GM04504 (cell line): Measurements from ENCODE around the gene CKB.

Experiments used
- DNase-seq: peaks from one replicate; pipeline ENCODE4 v3.0.0-alpha.2; 2012; ENCODE audit warnings: low read depth

CKB gene

GRCh38 chr14:103549361-103550311, 27.0 kb upstream of the CKB start:
- DNase-seq: no peak

GRCh38 chr14:103548463-103549351, 26.1 kb upstream of the CKB start:
- no peak for DNase-seq

- no peak for DNase-seq
Observed at GRCh38 chr14:103547941-103548462, 25.4 kb upstream of the CKB start.

DNA sequence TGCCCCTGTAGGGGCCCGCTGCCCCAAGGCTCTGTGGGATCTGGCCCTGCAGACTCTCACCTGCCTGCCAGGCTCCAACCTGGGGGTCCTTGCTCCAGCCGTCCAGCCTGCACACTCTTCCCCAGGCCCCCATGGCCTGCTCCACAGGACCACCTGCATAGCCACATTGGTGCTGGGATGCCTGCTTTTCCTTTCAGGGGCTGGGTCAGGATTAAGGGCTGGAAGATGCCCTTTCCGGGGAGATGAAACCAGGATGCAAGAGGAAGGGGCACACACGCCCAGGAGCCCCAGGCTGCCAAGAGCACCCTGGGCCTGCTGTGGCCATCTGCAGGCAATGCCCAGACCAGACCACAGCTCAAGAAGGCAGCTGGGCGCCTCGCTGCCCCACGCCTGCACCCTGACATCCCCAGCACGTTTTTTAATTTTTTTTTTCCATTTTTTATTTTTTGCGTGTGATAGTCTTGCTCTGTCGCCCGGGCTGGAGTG, 24.9 kb upstream of the CKB start:
- no peak for DNase-seq

DNA sequence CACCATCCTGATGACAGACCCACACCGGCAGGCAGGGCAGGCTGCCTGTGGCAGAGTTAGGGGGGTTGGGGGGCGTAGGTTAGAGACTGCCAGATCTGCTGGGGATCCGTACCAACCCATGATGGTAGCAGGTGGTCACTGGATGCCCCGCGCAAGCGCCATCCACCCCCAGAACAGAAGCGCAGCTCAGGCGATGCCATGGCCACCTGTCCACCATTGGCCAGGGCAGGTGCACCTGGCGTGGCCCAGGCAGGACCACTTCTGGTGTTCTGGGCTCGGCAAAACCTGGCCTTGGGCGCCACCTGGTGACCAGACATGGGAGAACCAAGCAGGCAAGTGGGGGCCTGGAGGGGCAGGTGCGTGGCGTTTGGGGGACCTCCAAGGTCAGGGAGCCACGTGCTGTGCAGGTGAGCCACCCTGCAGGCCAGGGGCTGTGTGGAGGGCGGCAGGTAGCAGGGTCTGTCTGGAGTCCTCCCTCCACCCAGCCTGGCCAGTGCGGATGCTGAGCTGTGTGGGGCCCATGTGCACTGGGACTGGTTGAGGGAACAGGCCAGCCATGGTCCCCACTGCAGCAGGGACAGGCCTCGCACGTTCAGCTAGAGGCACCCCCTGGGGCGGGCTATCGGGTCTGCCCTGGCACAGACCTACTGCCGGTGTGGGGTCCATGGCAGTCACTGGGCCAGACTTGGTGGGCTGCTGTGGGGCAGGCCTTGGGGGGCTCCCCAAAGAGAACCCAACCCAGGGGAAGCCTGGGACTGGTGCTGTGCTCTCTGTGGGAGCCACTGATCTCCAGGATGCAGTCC, 24.2 kb upstream of the CKB start:
- DNase-seq: no peak

DNA sequence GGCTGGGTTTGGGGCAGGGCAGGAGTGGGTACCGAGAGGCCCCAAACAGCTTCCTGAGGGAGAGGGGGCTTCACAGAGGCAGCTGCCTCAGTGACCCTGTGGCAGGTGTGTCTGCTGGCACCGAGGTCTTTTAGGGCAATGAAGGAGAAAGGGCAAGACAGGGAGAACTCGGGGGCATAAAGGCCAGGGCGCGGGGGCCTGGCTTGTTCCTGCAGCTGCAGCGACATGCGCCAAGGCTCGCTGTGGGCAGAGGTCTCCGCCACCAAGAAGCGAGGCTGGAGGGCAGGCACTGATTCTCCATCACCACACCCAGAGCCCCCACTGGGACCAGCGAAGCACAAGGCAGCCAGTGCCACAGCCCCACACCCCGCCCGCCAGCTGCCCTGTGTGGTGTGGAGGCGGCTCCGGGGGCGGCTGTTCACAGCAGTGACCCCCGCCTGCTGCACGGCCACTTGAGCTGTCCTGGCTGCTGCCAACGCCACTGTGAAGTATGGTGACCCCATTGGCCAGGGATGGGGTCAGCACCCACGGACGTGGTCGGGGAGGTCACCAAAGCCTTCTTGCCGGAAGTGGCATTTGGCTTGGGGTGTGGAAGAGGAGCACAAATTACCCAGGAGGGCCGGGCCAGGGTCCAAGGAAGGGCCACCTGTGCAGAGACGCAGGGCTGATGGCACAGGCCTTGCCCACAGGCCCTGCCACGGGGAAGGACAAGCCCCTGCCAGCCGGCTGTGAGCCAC, 23.5 kb upstream of the CKB start:
- DNase-seq: no peak

- DNase-seq: no peak
Observed at GRCh38 chr14:103545219-103545914, 22.7 kb upstream of the CKB start.

DNA sequence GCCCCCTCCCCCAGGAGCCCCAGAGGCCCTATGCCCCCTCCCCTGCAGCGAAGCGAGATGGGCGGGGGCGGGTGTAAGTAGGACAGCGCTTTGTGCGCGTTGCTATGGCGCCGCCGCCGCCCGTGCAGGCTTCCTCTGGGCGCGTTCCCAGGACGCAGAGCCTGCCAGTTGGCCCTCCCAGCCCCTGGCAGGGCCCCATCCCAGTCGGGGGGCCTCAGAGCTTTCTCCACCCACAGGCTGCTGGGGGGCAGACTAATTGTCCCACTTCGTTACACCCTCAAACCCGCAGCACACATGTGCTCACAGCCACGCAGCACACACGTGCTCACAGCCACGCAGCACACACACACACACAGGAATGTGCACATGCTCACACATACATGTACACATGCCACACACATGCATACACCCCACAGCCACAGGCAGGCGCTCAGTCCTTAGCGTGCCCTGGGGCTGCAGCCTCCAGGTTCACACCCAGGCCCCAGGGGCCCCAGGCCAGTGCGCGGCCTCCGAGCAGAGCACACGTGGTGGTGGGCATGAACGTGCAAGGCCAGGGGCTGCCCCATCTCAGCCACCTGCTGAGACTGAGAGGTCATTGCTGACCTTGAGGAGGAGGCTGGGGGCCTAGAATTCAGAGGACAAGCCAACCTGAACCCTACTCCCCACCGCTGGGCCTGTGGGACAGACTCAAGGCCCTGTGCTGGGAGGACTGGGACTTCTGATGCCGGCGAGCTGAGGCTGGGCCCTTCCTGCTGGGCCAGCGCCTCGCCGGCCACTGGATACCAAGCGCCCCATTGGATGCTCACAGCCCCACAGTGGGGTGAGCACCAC, 22.0 kb upstream of the CKB start:
- no peak for DNase-seq

GRCh38 chr14:103543721-103544387, 21.2 kb upstream of the CKB start:
- DNase-seq: no peak

DNA sequence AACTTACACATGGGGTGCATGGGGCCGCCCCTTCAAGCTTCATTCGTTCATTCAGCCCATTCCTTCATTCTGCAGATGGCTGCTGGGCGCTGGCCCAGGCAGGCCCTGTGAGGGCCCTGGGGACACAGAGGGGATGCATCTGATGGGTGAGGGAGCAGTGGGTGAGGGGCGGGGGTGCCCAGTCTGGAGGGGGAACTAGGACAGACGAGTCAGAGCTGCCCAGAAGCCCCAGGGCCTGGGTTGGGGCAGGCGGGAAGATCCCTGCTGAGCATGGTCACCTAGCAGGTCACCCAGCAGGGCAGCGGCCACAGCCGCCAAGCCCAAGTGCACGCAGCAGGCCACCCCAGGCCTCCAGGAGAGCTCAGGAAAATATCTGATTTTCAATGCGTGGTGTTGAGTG, 20.5 kb upstream of the CKB start:
- no peak for DNase-seq

DNA sequence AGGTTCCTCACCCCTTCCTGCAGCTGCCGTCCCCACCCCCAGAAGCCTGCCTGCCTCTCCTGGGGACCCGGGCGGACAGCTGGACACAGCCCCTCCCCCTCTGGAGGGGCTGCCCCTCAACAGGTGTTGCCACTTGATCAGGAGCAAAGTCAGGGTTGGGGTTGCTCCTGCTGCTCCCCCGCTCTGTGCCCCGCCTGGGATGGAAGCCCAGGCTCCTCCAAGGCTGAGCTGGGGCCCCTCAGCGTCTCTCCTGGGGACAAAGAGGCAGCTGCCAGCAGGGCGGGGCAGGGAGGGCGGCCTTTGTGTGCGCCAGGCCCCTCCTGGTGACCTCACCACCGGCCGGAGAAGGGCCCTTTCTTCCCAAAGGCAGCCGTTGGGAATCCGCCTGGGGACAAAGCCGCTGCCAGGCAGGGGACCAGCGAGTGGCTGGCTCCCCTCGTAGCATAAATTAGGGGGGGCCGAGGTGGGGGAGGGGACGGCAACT, 20.0 kb upstream of the CKB start:
- DNase-seq: no peak

GRCh38 chr14:103541709-103542604, 19.3 kb upstream of the CKB start:
- DNase-seq: no peak

- DNase-seq: no peak
Observed at GRCh38 chr14:103540821-103541708, 18.4 kb upstream of the CKB start.

DNA sequence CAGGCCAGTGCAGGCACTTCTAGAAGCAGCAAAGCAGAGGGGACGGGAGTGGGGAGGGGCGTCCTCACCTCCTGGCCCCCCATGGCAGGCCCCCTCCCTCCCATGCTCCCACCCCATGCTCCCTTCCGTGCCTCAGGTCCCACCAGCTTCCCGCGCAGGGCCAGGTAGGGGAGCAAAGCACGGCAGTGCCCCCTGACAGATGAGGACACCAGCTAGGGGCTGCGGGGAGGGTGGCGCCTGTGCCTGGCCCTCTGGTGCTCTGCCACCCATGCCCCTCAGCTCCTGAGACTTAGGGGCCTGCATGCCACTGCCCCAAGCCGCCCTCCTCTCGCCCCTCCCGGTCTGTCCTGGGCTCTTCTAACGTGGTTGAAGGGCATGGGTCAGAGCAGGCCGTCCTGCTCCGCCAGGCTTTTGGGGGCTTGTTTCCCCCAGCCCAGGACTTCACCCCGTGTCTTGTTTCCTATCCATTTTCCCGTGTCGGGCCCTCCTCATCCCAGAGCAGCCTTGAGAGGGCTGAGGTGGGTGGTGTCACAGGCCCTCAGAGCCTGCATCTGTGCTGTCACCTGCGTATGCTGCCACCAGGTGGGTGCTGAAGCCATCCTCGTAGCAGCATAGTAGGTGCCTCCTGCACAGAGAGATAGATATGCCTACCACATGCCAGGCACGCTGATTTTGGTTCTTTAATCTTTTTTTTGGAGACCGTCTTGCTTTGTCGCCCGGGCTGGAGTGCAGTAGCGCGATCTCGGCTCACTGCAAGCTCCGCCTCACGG, 16.6 kb upstream of the CKB start:
- DNase-seq: no peak

DNA sequence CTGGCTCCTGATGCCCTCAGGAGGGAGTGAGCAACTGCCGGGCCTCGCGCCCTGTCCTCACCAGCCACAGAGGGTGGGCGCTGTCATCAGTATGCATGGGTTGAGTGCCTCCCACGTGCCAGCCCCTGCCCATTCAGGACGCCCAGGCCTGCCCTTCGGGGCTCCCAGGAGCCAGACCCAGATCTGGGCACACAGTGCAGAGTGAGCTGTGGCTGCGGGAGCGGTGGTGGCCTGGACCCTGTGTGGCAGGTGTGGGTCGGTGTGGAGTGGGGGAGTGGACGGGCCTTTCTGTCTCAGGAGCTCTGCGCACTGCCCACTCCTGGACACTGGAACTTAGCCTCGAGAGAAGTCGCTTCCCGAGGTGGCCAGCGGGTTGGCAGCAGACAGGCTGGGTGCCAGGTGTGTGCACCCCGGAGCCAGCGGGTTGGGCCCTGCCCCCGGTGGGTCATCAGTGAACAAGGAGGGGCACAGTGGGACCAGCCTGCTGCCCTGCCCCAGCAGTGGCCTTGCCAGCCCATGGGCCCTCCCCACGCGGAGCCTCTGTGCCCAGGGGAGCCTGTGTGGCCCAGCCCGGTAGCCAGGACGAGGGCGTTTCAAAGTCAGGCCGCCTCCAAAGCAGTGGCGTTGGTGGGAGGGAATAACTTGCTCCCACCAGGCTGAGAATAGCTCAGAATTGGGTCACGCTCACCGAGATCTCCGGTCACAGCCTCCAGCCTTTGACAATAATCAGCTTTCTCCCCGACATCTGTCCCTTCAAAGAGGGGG, 15.8 kb upstream of the CKB start:
- no peak for DNase-seq
